H1 (cell line): ENCODE measurements around the gene ZNF644. TPM values are rescaled to one million over a fixed set of nuclear protein-coding genes. Genes with fewer than 3 reads are reported as not detected.

ENCODE experiments used
- CTCF ChIA-PET: fragments of 300-600 bp; sonication (Branson Sonifier 250); formaldehyde crosslinking; loops from one replicate; lab custom pipeline; 2021; ENCODE audit not compliant: partially characterized antibody; lab: Charles Lee
- POLR2A ChIA-PET: fragments of 300-600 bp; sonication (Branson Sonifier 250); formaldehyde crosslinking; loops from one replicate; lab custom pipeline; 2021; ENCODE audit warnings: inconsistent platforms; ENCODE audit not compliant: partially characterized antibody; lab: Charles Lee
- DNase-seq, 2 experiments: peaks; one replicate each; pipeline versions ENCODE4 v3.0.0 to v3.0.0-alpha.2; 2010 to 2022; ENCODE audit warnings: low spot score in 2 of 2, low read depth in 1 of 2, mixed read lengths in 1 of 2
- FAIRE-seq: peaks from 2 replicates; lab custom pipeline; 2011; peaks lifted over from hg19 to GRCh38; lab: Jason Lieb, UNC
- H2AFZ ChIP-seq: 2 replicates; pipeline ENCODE4 v1.8.1; 2012; ENCODE audit warnings: low read length, inconsistent platforms
- H2AK5ac ChIP-seq: 2 replicates; pipeline ENCODE4 v1.6.1; 2013; ENCODE audit warnings: low read depth, low read length
- H2BK120ac ChIP-seq: replicated peaks from 2 replicates; pipeline ENCODE3; 2013; ENCODE audit warnings: low read depth, low read length, inconsistent platforms
- H2BK12ac ChIP-seq: 2 replicates; pipeline ENCODE4 v1.6.1; 2013; ENCODE audit warnings: low read depth, low read length
- H2BK15ac ChIP-seq: 2 replicates; pipeline ENCODE4 v1.6.1; 2013; ENCODE audit warnings: low read length
- H2BK20ac ChIP-seq: 2 replicates; pipeline ENCODE4 v1.6.1; 2013; ENCODE audit warnings: low read length
- H2BK5ac ChIP-seq: 2 replicates; pipeline ENCODE4 v1.6.1; 2013; ENCODE audit warnings: low read depth, low read length
- H3K14ac ChIP-seq: 2 replicates; pipeline ENCODE4 v1.6.1; 2013; ENCODE audit warnings: inconsistent platforms; ENCODE audit not compliant: insufficient read length
- H3K18ac ChIP-seq: 2 replicates; pipeline ENCODE4 v1.6.1; 2013; ENCODE audit warnings: low read length; ENCODE audit errors: extremely low read depth
- H3K23ac ChIP-seq: 2 replicates; pipeline ENCODE4 v1.6.1; 2013; ENCODE audit warnings: inconsistent platforms; ENCODE audit not compliant: insufficient read length
- H3K23me2 ChIP-seq: 2 replicates; pipeline ENCODE4 v1.6.1; 2013; ENCODE audit warnings: low read depth, low read length
- H3K27ac ChIP-seq: 2 replicates; pipeline ENCODE4 v1.6.1; 2011; ENCODE audit warnings: low read depth, low read length, inconsistent platforms
- H3K27me3 ChIP-seq, 4 experiments: replicated peaks in 1 of 4; 1 replicate in 1 of 4; 2 replicates in 3 of 4; pipeline versions ENCODE4 v1.6.1 to v1.8.1; 2011 to 2013; ENCODE audit warnings: low read length in 3 of 4, mild to moderate bottlenecking in 3 of 4, inconsistent platforms in 2 of 4, mixed read lengths in 2 of 4, moderate library complexity in 1 of 4; ENCODE audit not compliant: control insufficient read depth in 3 of 4, insufficient read depth in 3 of 4; ENCODE audit errors: extremely low read depth in 1 of 4
- H3K36me3 ChIP-seq, 4 experiments: 2 replicates each; pipeline versions ENCODE4 v1.6.1 to v1.8.1; 2011 to 2013; ENCODE audit warnings: mild to moderate bottlenecking in 4 of 4, low read length in 3 of 4, moderate library complexity in 2 of 4, control low read depth in 1 of 4, inconsistent platforms in 1 of 4; ENCODE audit not compliant: insufficient read depth in 4 of 4, control insufficient read depth in 2 of 4
- H3K4ac ChIP-seq: replicated peaks from 2 replicates; pipeline ENCODE3; 2013; ENCODE audit warnings: low read length, low read depth, mixed read lengths, inconsistent platforms; ENCODE audit not compliant: insufficient read length
- H3K4me1 ChIP-seq, 4 experiments: replicated peaks in 1 of 4; 1 replicate in 1 of 4; 2 replicates in 3 of 4; pipeline versions ENCODE4 v1.6.1 to v1.8.1; 2011 to 2013; ENCODE audit warnings: low read length in 3 of 4, inconsistent platforms in 2 of 4, mixed read lengths in 1 of 4; ENCODE audit not compliant: insufficient read depth in 4 of 4, control insufficient read depth in 3 of 4
- H3K4me2 ChIP-seq, 2 experiments: 2 replicates each; pipeline versions ENCODE4 v1.6.1 to v1.8.1; 2011 to 2013; ENCODE audit warnings: low read depth in 2 of 2, low read length in 2 of 2, control low read depth in 1 of 2, inconsistent platforms in 1 of 2, mild to moderate bottlenecking in 1 of 2; ENCODE audit not compliant: insufficient read depth in 1 of 2
- H3K4me3 ChIP-seq, 4 experiments: fragments of 200-600, 300-600 bp in 1 of 4; sonication (generic), shearing (Covaris generic), sonication (Bioruptor Twin) in 1 of 4; 2 replicates each; pipeline versions ENCODE4 v1.5.1 to v1.8.1; 2011 to 2016; ENCODE audit warnings: low read length in 4 of 4, low read depth in 3 of 4, control low read depth in 2 of 4, inconsistent platforms in 2 of 4, mild to moderate bottlenecking in 2 of 4, mixed read lengths in 1 of 4, moderate library complexity in 1 of 4; ENCODE audit not compliant: insufficient read depth in 2 of 4; ENCODE audit errors: extremely low read depth in 1 of 4
- H3K56ac ChIP-seq: replicated peaks from 2 replicates; pipeline ENCODE3; 2013; ENCODE audit warnings: low read depth, mild to moderate bottlenecking, mixed read lengths, low read length, inconsistent platforms; ENCODE audit not compliant: insufficient read length
- H3K79me1 ChIP-seq: 2 replicates; pipeline ENCODE4 v1.6.1; 2013; ENCODE audit warnings: low read depth, low read length, control low read depth
- H3K79me2 ChIP-seq, 2 experiments: 2 replicates each; pipeline versions ENCODE4 v1.6.1 to v1.8.1; 2012 to 2013; ENCODE audit warnings: low read length in 2 of 2, mild to moderate bottlenecking in 2 of 2, inconsistent platforms in 1 of 2; ENCODE audit not compliant: insufficient read depth in 2 of 2, control insufficient read depth in 1 of 2
- H3K9ac ChIP-seq, 4 experiments: replicated peaks in 1 of 4; 1 replicate in 1 of 4; 2 replicates in 3 of 4; pipeline versions ENCODE4 v1.6.1 to v1.8.1; 2011 to 2013; ENCODE audit warnings: low read depth in 3 of 4, low read length in 3 of 4, control low read depth in 2 of 4, mild to moderate bottlenecking in 2 of 4, moderate library complexity in 2 of 4, inconsistent platforms in 1 of 4; ENCODE audit errors: extremely low read depth in 1 of 4
- H3K9me3 ChIP-seq, 2 experiments: 2 replicates each; pipeline versions ENCODE4 v1.6.1 to v1.8.1; 2012 to 2013; ENCODE audit warnings: mild to moderate bottlenecking in 2 of 2, moderate library complexity in 2 of 2, control low read depth in 1 of 2, inconsistent platforms in 1 of 2, low read depth in 1 of 2, low read length in 1 of 2, mixed read lengths in 1 of 2; ENCODE audit not compliant: insufficient read depth in 2 of 2
- H4K20me1 ChIP-seq, 2 experiments: replicated peaks in 1 of 2; 2 replicates each; pipeline versions ENCODE3 to v1.8.1; 2011 to 2013; ENCODE audit warnings: inconsistent platforms in 2 of 2, low read length in 2 of 2, mild to moderate bottlenecking in 1 of 2; ENCODE audit not compliant: insufficient read depth in 2 of 2, control insufficient read depth in 1 of 2
- H4K5ac ChIP-seq: 2 replicates; pipeline ENCODE4 v1.6.1; 2013; ENCODE audit warnings: low read length, low read depth, mixed read lengths, inconsistent platforms; ENCODE audit not compliant: insufficient read length
- H4K8ac ChIP-seq: 2 replicates; pipeline ENCODE4 v1.8.0; 2013; ENCODE audit warnings: mild to moderate bottlenecking, moderate library complexity, low read length, inconsistent platforms; ENCODE audit not compliant: insufficient read depth; ENCODE audit errors: extremely low read depth
- H4K91ac ChIP-seq: replicated peaks from 2 replicates; pipeline ENCODE3; 2013; ENCODE audit warnings: low read length, mixed read lengths, inconsistent platforms; ENCODE audit not compliant: insufficient read length
- CHD1 ChIP-seq: IDR thresholded peaks from 2 replicates; pipeline ENCODE4 v1.6.1; 2012; ENCODE audit warnings: low read depth, low read length, improper control_type of control experiment
- HDAC6 ChIP-seq: IDR thresholded peaks from one replicate; pipeline ENCODE4 v1.7.1; 2012; ENCODE audit warnings: low read depth, mild to moderate bottlenecking, inconsistent platforms, low read length, moderate library complexity
- JUN ChIP-seq: IDR thresholded peaks from 2 replicates; pipeline ENCODE4 v1.6.1; 2011; ENCODE audit warnings: low read depth, mild to moderate bottlenecking, improper control_type of control experiment, low read length
- KDM4A ChIP-seq: IDR thresholded peaks from one replicate; pipeline ENCODE4 v1.7.1; 2012; ENCODE audit warnings: low read depth, mild to moderate bottlenecking, moderate library complexity, low read length, inconsistent platforms; ENCODE audit not compliant: severe bottlenecking
- MAX ChIP-seq: IDR thresholded peaks from 2 replicates; pipeline ENCODE4 v1.6.1; 2012; ENCODE audit warnings: inconsistent platforms
- NANOG ChIP-seq: IDR thresholded peaks from 2 replicates; pipeline ENCODE4 v1.6.1; 2011; ENCODE audit warnings: low read length, low read depth, mild to moderate bottlenecking, inconsistent platforms; ENCODE audit not compliant: insufficient read depth, poor library complexity, severe bottlenecking
- POU5F1 ChIP-seq: IDR thresholded peaks from 2 replicates; pipeline ENCODE4 v1.6.1; 2011; ENCODE audit warnings: low read depth, mild to moderate bottlenecking, low read length, moderate library complexity
- RNF2 ChIP-seq: fragments of 200-900, 300-1000 bp; sonication (generic); IDR thresholded peaks from 2 replicates; pipeline ENCODE4 v1.7.1; 2016; ENCODE audit warnings: borderline replicate concordance, low read depth, mild to moderate bottlenecking, antibody characterized with exemption, low read length; ENCODE audit not compliant: poor library complexity, severe bottlenecking; ENCODE audit errors: missing control alignments
- RXRA ChIP-seq: IDR thresholded peaks from 2 replicates; pipeline ENCODE4 v1.6.1; 2011; ENCODE audit warnings: low read depth, mild to moderate bottlenecking, low read length, moderate library complexity; ENCODE audit not compliant: insufficient read depth
- SP2 ChIP-seq: IDR thresholded peaks from 2 replicates; pipeline ENCODE4 v1.6.1; 2012; ENCODE audit warnings: mild to moderate bottlenecking, low read length, inconsistent platforms
- whole genome bisulfite sequencing, 2 experiments: shearing (Covaris generic) in 1 of 2; methylation state at CpG; one replicate each; pipeline versions ENCODE4 v1.1.6 to v1.1.7; 2013 to 2015; ENCODE audit warnings: low lambda C conversion rate in 2 of 2, mixed read lengths in 2 of 2, inconsistent platforms in 1 of 2, low coverage in 1 of 2, missing lambda C conversion rate in 1 of 2; ENCODE audit not compliant: insufficient replicate concordance in 2 of 2, insufficient coverage in 1 of 2, insufficient read length in 1 of 2; ENCODE audit errors: extremely low coverage in 1 of 2, missing lambda C conversion rate in 1 of 2; 5-methylcytosine and 5-hydroxymethylcytosine counted together
- polyA plus RNA-seq, 7 experiments: library from polyadenylated mRNA; depleted of rRNA in 3 of 7; stranded (reverse) in 5 of 7; unstranded in 2 of 7; fragments of >200 nt in 5 of 7; fragments of 200-250 nt in 2 of 7; gene quantifications; 1 replicate in 5 of 7; 2 replicates in 1 of 7; 4 replicates in 1 of 7; pipeline versions ENCODE4 v1.2.1 to v1.2.3, GENCODE V29; 2011 to 2013; ENCODE audit warnings: missing spikeins in 2 of 7, mixed read lengths in 2 of 7
- total RNA-seq: library from RNA; stranded (reverse); fragmentation: NEBNext Ultra II Directional; extraction: Animal tissue kit (Norgen Biotek cat#: 25700); gene quantifications from 2 replicates; pipeline ENCODE4 v1.2.1, GENCODE V29; 2021

Gene ZNF644
- total and polyA plus RNA-seq, 2 of the 8 experiments (the other 6 are each of a cell fraction or from before 2014, with no cell fraction given) = 14.5 to 93.5 TPM

- H3K4me3 ChIP-seq = no peak overlapping the region
- H3K9me3 ChIP-seq = no peaks in the 10 kb centered on the region
- H4K20me1 ChIP-seq = peaks cover 3 to 5% of the 10 kb centered on the region in 2 experiments
- TF ChIP-seq CHD1 (no peak), HDAC6 (no peak), NANOG (no peak), KDM4A (no peak), JUN (no peak), MAX (no peak), POU5F1 (no peak), RNF2 (no peak), SP2 (no peak), RXRA (no peak)
- H3K23me2 ChIP-seq = no peaks in the 10 kb centered on the region
- H3K36me3 ChIP-seq = peaks cover 0 to 28% (median 3%) of the 10 kb centered on the region in 4 experiments; a peak in 4 of 8 replicates
- no peak overlapping the region for H4K91ac ChIP-seq
- no peak overlapping the region for H3K14ac ChIP-seq
- ChIA-PET CTCF (no interaction called here), POLR2A (interaction anchor here (1.0 kb wide), 1 partner anchor 10 kb away, joined by 6 read pairs; no protein-coding TSS in a partner anchor)
- no peak overlapping the region for H3K56ac ChIP-seq
- no peak overlapping the region for H2BK12ac ChIP-seq
- no peak overlapping the region for H2BK120ac ChIP-seq
- H2BK20ac ChIP-seq = no peak overlapping the region
- peaks cover 0 to 93% of the 10 kb centered on the region in 2 experiments; a peak in 3 of 4 replicates for H3K79me2 ChIP-seq
- H3K4me1 ChIP-seq = peaks cover 0 to 18% (median 4%) of the 10 kb centered on the region in 4 experiments; a peak in 4 of 7 replicates
- H4K5ac ChIP-seq = no peak overlapping the region
- H3K4ac ChIP-seq = no peak overlapping the region
- H3K4me2 ChIP-seq = no peak overlapping the region
- H3K27ac ChIP-seq = no peak overlapping the region
- FAIRE-seq (no peak), DNase-seq (no peak)
- H3K27me3 ChIP-seq = no peaks in the 10 kb centered on the region
- H2BK5ac ChIP-seq = no peak overlapping the region
- 83% methylated on average over 1 of the region's 1 CpG; no CpG with 5 or more reads in 1 of the 2 experiments for whole genome bisulfite sequencing, 2 experiments
- H3K18ac ChIP-seq = no peak overlapping the region
- no peaks in the 10 kb centered on the region for H3K79me1 ChIP-seq
- H2AFZ ChIP-seq = no peak overlapping the region
- H2BK15ac ChIP-seq = no peak overlapping the region
- no peak overlapping the region for H4K8ac ChIP-seq
- no peak overlapping the region for H2AK5ac ChIP-seq
- H3K9ac ChIP-seq = no peak overlapping the region
- no peak overlapping the region for H3K23ac ChIP-seq
These were observed 102.6 kb downstream of the ZNF644 start for GRCh38 chr1:90919190-90919719.
